ENCODE measurements around the gene GKN2. TPM values are rescaled to one million over a fixed set of nuclear protein-coding genes. Genes with fewer than 3 reads are reported as not detected.

GKN2 gene
- total RNA-seq, 2 experiments from 2014 or later = not detected

- POLR2A ChIA-PET = interaction anchor here (0.7 kb wide), 2 partner anchors 8 to 630 kb away, joined by 4 read pairs; no protein-coding TSS in a partner anchor
- CTCF ChIA-PET = interaction anchor here (0.6 to 1.3 kb wide), 4 partner anchors 176 to 486 kb away, joined by 3 to 4 read pairs (median 4); no protein-coding TSS in a partner anchor
These were observed 25.9 kb downstream of the GKN2 start for GRCh38 chr2:68926796-68927195.

GRCh38 chr2:68925295-68925896 lies 27.3 kb downstream of the GKN2 start:
- ChIA-PET POLR2A (interaction anchor here (0.9 kb wide), 1 partner anchor 211 kb away, joined by 3 read pairs; no protein-coding TSS in a partner anchor), CTCF (interaction anchor here (0.6 to 2.7 kb wide), 17 partner anchors 10 to 462 kb away, joined by 3 to 16 read pairs (median 4); no protein-coding TSS in a partner anchor)

- CTCF ChIA-PET = no interaction called here
- POLR2A ChIA-PET = no interaction called here
These were observed 31.0 kb downstream of the GKN2 start for GRCh38 chr2:68921646-68922045.

GRCh38 chr2:68920481-68921170 lies 32.1 kb downstream of the GKN2 start:
- ChIA-PET POLR2A (no interaction called here), CTCF (interaction anchor here (1.2 kb wide), 1 partner anchor 12 kb away, joined by 3 read pairs; no protein-coding TSS in a partner anchor)

- POLR2A ChIA-PET = interaction anchor here (0.6 kb wide), 1 partner anchor 9 kb away, joined by 4 read pairs; no protein-coding TSS in a partner anchor
- CTCF ChIA-PET = no interaction called here
These were observed 34.2 kb downstream of the GKN2 start for GRCh38 chr2:68918497-68918896.

GRCh38 chr2:68917034-68917718 lies 35.5 kb downstream of the GKN2 start:
- CTCF ChIA-PET = no interaction called here
- POLR2A ChIA-PET = no interaction called here

GRCh38 chr2:68916226-68916625 lies 36.5 kb downstream of the GKN2 start:
- CTCF ChIA-PET = no interaction called here
- POLR2A ChIA-PET = no interaction called here

- ChIA-PET CTCF (interaction anchor here (1.5 kb wide), 1 partner anchor 164 kb away, joined by 3 read pairs; no protein-coding TSS in a partner anchor), POLR2A (no interaction called here)
These were observed 37.3 kb downstream of the GKN2 start for GRCh38 chr2:68915393-68915792.

- ChIA-PET CTCF (interaction anchor here (1.0 to 1.3 kb wide), 3 partner anchors 12 to 76 kb away, joined by 3 to 4 read pairs (median 3); no protein-coding TSS in a partner anchor), POLR2A (interaction anchor here (1.1 kb wide), 1 partner anchor 173 kb away, joined by 3 read pairs; no protein-coding TSS in a partner anchor)
These were observed 39.3 kb downstream of the GKN2 start for GRCh38 chr2:68913359-68913758.

- ChIA-PET CTCF (interaction anchor here (1.0 to 1.8 kb wide), 4 partner anchors 13 to 161 kb away, joined by 3 to 6 read pairs (median 4); no protein-coding TSS in a partner anchor), POLR2A (interaction anchor here (0.6 to 1.1 kb wide), 2 partner anchors 111 to 172 kb away, joined by 3 to 7 read pairs; no protein-coding TSS in a partner anchor)
These were observed 40.0 kb downstream of the GKN2 start for GRCh38 chr2:68912732-68913131.

- CTCF ChIA-PET = interaction anchor here (1.8 kb wide), 1 partner anchor 160 kb away, joined by 6 read pairs; no protein-coding TSS in a partner anchor
- POLR2A ChIA-PET = interaction anchor here (0.6 kb wide), 1 partner anchor 110 kb away, joined by 7 read pairs; no protein-coding TSS in a partner anchor
These were observed 40.6 kb downstream of the GKN2 start for GRCh38 chr2:68912111-68912510.

GRCh38 chr2:68911709-68912108 lies 41.0 kb downstream of the GKN2 start:
- POLR2A ChIA-PET = no interaction called here

GRCh38 chr2:68911246-68911645 lies 41.4 kb downstream of the GKN2 start:
- POLR2A ChIA-PET = no interaction called here
- CTCF ChIA-PET = interaction anchor here (0.7 to 1.8 kb wide), 3 partner anchors 136 to 773 kb away, joined by 3 to 6 read pairs (median 3); no protein-coding TSS in a partner anchor

More at GRCh38 chr2:68911709-68912108, 41.0 kb downstream of the GKN2 start:
- CTCF ChIA-PET = interaction anchor here (0.7 to 1.8 kb wide), 3 partner anchors 136 to 773 kb away, joined by 3 to 6 read pairs (median 3); no protein-coding TSS in a partner anchor

- POLR2A ChIA-PET = no interaction called here
- CTCF ChIA-PET = interaction anchor here (0.6 to 2.6 kb wide), 9 partner anchors 10 to 446 kb away, joined by 3 to 7 read pairs (median 3); partner anchors contain the start of genes APLF and FBXO48
These were observed 42.7 kb downstream of the GKN2 start for GRCh38 chr2:68909793-68910674.

- CTCF ChIA-PET = interaction anchor here (0.6 to 2.6 kb wide), 14 partner anchors 12 to 445 kb away, joined by 3 to 15 read pairs (median 4); partner anchors contain the start of genes APLF and FBXO48
These were observed 44.2 kb downstream of the GKN2 start for GRCh38 chr2:68908392-68908970.

GRCh38 chr2:68907920-68908253 lies 44.8 kb downstream of the GKN2 start:
- POLR2A ChIA-PET = interaction anchor here (0.6 to 1.0 kb wide), 4 partner anchors 58 to 165 kb away, joined by 3 to 4 read pairs (median 3); no protein-coding TSS in a partner anchor
- CTCF ChIA-PET = interaction anchor here (0.6 to 2.6 kb wide), 13 partner anchors 13 to 444 kb away, joined by 3 to 15 read pairs (median 4); partner anchors contain the start of genes APLF and FBXO48

More at GRCh38 chr2:68908392-68908970, 44.2 kb downstream of the GKN2 start:
- POLR2A ChIA-PET = interaction anchor here (0.6 to 1.0 kb wide), 8 partner anchors 45 to 609 kb away, joined by 3 to 9 read pairs (median 3); no protein-coding TSS in a partner anchor

- CTCF ChIA-PET = interaction anchor here (0.8 to 2.6 kb wide), 11 partner anchors 18 to 444 kb away, joined by 3 to 15 read pairs (median 6); partner anchors contain the start of genes APLF and FBXO48
- POLR2A ChIA-PET = interaction anchor here (0.9 to 1.0 kb wide), 2 partner anchors 158 to 164 kb away, joined by 3 to 4 read pairs; no protein-coding TSS in a partner anchor
These were observed 45.3 kb downstream of the GKN2 start for GRCh38 chr2:68907232-68907919.
